Upper lobe of left lung (tissue), 4 donors: ENCODE data around the gene IMPA2.

Experiments used
- EP300 ChIP-seq, 4 donors: sonication (generic); formaldehyde crosslinking; IDR thresholded peaks; one replicate each; pipeline ENCODE4 v1.5.1; 2017; ENCODE audit warnings: antibody characterized with exemption in 4 of 4, control low read depth in 2 of 4
- POLR2A ChIP-seq, 4 donors: fragments of 450-650 bp; IDR thresholded peaks; one replicate each; pipeline ENCODE4 v1.5.1; 2016 to 2017; ENCODE audit warnings: antibody characterized with exemption in 4 of 4, mild to moderate bottlenecking in 2 of 4
- POLR2AphosphoS5 ChIP-seq, 2 donors: sonication (generic); formaldehyde crosslinking; IDR thresholded peaks; one replicate each; pipeline ENCODE4 v1.5.1; 2017; ENCODE audit warnings: antibody characterized with exemption in 2 of 2
- TF ChIP-seq, protein P1 (sequence below), 6 experiments: fragments of 450-650 bp in 4 of 6; fragments of 200-600 bp in 2 of 6; sonication (generic) in 2 of 6; IDR thresholded peaks; one replicate each; pipeline ENCODE4 v1.5.1; 2016 to 2019; ENCODE audit warnings: antibody characterized with exemption in 6 of 6

DNA sequence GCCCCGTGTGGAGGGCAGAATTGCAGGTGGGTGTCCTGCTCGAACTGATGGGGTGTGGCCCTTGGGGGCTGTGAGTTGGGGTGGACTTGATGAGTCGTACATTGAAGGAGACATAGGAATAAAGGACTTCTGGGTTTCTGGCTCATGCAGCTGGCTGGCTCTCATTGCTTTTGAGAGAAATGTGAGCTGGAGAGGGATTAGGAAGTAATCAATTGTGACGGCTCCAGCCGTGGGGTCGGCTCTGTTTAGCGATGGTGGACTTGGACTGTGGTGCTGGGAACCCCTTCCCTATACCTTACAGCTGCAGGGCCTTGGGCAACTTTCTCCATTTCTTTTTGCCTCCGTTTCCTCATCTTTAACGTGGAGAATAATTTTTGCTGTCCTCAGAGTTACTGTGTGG lies 9.2 kb downstream of the IMPA2 start:
- no peak for TF ChIP-seq POLR2A (IDR thresholded peaks at IDR 0.05)
- TF ChIP-seq EP300 (IDR thresholded peaks at IDR 0.05) = no peak
- TF ChIP-seq, protein P1, sequence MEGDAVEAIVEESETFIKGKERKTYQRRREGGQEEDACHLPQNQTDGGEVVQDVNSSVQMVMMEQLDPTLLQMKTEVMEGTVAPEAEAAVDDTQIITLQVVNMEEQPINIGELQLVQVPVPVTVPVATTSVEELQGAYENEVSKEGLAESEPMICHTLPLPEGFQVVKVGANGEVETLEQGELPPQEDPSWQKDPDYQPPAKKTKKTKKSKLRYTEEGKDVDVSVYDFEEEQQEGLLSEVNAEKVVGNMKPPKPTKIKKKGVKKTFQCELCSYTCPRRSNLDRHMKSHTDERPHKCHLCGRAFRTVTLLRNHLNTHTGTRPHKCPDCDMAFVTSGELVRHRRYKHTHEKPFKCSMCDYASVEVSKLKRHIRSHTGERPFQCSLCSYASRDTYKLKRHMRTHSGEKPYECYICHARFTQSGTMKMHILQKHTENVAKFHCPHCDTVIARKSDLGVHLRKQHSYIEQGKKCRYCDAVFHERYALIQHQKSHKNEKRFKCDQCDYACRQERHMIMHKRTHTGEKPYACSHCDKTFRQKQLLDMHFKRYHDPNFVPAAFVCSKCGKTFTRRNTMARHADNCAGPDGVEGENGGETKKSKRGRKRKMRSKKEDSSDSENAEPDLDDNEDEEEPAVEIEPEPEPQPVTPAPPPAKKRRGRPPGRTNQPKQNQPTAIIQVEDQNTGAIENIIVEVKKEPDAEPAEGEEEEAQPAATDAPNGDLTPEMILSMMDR (IDR thresholded peaks at IDR 0.05) = no peak
- TF ChIP-seq POLR2AphosphoS5 (IDR thresholded peaks at IDR 0.05) = no peak
